Measurements from ENCODE around the gene VAV1.

VAV1 gene

DNA sequence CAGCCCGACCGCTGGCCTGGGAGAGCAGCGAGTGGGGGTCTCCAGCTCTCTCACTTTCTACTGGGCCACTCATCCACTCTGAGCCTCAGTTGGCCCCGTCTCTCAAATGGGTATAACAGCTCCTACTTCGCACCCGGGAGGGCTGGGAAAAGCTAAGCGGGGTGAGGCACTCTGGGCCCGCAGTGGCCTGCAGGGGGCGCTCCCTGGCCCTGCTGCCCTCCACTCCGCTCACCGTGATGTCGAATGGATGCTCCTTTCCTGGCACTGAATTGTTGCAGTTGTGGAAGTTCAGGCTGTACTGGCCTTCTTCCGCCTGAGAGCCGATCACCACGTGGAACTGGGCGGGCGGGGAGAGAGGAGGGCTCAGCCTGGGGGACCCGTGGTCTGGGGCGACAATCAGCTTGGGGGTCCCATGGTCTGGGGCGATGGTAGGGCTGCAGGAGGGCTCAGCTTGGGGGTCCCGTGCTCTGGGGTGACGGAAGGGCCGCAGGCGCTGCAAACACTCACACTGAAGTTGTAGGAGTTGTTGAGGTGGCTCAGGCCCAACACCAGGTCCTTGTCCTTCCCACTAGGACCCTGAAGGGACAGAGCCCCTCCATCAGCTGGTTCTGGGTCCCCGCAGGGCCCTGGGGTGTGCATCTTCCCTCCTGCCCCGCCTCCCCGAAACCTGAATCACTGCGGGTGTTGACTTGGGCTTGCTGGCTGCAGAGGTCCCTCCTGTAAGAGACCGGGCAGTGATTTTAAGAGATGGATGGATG is 39.0 kb upstream of the VAV1 start:
- TF ChIP-seq CTCF (conservative IDR thresholded peaks at IDR 0.05; ENCODE audit: low read depth, low read length), result peak; percentile 42
- no peak for DNase-seq (ENCODE audit: low read depth)
- no peak overlapping the region for H3K4me3 ChIP-seq (ENCODE audit: low read length)

DNA sequence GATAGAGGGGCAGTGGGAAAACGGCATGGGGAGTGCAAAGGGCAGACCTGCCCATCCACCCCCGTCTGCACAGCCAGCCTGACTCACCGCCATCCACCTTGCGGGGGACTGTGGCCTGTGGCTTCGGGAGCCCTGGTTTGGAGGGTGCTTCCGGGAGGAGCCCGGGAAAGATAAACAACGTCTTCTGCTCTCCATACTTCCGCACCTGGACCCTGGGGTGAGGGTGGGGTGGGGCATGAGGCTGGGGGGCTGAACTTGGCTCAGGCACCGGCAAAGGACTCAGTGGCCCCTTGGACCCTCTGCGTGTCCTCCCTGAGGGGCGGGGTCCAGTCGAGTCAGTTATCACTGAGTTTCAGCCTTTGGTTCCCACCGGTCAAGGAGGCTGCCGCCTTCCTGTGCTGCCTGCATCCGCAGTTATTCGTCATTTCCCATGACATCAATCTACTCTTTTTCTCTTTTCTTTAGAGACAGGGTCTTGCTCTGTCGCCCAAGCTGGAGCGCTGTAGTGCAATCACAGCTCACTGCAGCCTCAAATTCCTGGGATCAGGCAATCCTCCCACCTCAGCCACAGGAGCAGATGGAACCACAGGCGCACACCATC is 38.3 kb upstream of the VAV1 start:
- TF ChIP-seq CTCF (conservative IDR thresholded peaks at IDR 0.05; ENCODE audit: low read depth, low read length), result no peak
- H3K4me3 ChIP-seq (ENCODE audit: low read length), result no peak overlapping the region
- DNase-seq (ENCODE audit: low read depth), result no peak

GRCh38 chr19:6735181-6735911 is 37.2 kb upstream of the VAV1 start:
- no peak overlapping the region for H3K4me3 ChIP-seq (ENCODE audit: low read length)
- no peak for DNase-seq (ENCODE audit: low read depth)
- no peak for TF ChIP-seq CTCF (conservative IDR thresholded peaks at IDR 0.05; ENCODE audit: low read depth, low read length)

DNA sequence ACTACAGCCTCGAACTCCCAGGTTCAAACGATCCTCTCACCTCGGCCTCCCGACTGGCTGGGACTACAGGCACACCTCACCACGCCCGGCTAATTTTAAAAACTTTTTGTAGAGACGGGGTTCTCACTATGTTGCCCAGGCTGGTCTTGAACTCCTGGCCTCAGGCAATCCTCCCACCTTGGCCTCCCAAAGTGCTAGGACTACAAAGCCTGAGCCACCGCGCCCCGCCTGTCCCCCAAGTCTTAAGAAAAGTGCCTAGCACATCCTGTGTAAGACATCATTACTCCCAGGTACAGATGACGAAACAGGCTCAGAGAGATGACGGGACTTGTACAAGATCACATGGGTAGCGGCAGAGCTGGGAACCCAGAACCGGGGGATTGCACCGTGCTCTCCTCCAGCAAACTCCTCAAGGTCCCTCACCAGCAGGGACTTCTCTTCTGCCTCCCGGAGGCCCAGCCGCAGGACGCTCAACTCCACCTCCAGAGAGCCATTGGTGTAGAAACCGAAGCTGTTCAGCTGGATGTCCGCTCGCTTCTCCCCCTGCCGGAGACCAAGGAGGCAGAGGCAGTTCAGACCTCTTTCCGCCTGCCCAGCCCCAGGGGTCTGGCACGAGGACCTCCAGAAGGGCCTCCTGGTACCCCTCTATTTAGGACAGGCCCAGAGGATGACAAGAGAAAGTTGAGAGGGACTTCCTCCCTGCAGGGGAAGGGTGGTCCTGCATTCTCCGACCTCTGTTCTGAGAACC is 36.2 kb upstream of the VAV1 start:
- peak; percentile 62 for DNase-seq (ENCODE audit: low read depth)
- TF ChIP-seq CTCF (conservative IDR thresholded peaks at IDR 0.05; ENCODE audit: low read depth, low read length), result peak; percentile 79
- peak overlapping the region; percentile 93 for H3K4me3 ChIP-seq (ENCODE audit: low read length)

- DNase-seq (ENCODE audit: low read depth), result no peak
- peak overlapping the region; percentile 93 for H3K4me3 ChIP-seq (ENCODE audit: low read length)
- no peak for TF ChIP-seq CTCF (conservative IDR thresholded peaks at IDR 0.05; ENCODE audit: low read depth, low read length)
Measured at GRCh38 chr19:6736917-6737283, 35.6 kb upstream of the VAV1 start.

DNA sequence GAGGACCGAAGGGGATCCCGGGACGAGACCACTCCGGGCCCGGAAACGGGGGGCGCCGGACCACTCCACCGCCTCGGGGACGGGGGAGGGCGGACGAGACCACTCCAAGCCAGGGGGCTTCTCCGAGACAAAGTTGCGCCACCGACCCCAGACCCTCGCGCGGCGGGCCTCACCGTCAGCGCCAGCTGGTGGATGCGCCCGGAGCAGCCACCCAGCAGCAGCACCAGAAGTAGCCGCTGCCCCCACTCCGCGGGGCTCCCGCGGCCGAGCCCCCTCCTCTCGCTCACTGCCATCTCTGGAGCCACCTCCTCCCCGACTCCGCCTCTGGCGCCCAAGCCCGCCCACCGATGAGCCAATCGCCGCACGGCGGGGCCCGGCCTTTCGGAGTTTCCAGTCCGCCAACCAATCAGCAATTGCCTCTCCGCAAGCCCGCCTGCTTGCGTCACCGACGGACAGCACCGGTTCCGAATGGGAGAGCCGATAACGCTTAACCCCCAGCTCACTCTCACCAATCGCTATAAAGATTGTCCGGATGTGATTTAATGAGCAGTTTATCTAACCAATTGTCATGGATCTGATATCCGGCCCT is 35.1 kb upstream of the VAV1 start, which contains the start of gene GPR108:
TSS of gene GPR108 (minus strand) at position 297 of the 589 bp plus-strand sequence. CDS start at position 293, 4 bp downstream.
- TF ChIP-seq CTCF (conservative IDR thresholded peaks at IDR 0.05; ENCODE audit: low read depth, low read length), result no peak
- DNase-seq (ENCODE audit: low read depth), result peak; percentile 100
- peak within 1 kb of the TSS; percentile 93 for H3K4me3 ChIP-seq (ENCODE audit: low read length)
